DOHH2 (cell line): ENCODE measurements around the gene AURKA.

Source experiments
- EZH2phosphoT487 ChIP-seq: fragments of 200-600 bp; sonication (generic); IDR thresholded peaks from 2 replicates; pipeline ENCODE4 v1.6.1; 2017; ENCODE audit warnings: borderline replicate concordance, mild to moderate bottlenecking, antibody characterized with exemption, low read length, moderate library complexity, mixed read lengths
- TF ChIP-seq, protein P1 (sequence below): fragments of 200-600 bp; sonication (generic); IDR thresholded peaks from one replicate; pipeline ENCODE4 v1.5.1; 2014; ENCODE audit warnings: antibody characterized with exemption, mild to moderate bottlenecking, low read depth, low read length; ENCODE audit not compliant: poor library complexity, severe bottlenecking

DNA sequence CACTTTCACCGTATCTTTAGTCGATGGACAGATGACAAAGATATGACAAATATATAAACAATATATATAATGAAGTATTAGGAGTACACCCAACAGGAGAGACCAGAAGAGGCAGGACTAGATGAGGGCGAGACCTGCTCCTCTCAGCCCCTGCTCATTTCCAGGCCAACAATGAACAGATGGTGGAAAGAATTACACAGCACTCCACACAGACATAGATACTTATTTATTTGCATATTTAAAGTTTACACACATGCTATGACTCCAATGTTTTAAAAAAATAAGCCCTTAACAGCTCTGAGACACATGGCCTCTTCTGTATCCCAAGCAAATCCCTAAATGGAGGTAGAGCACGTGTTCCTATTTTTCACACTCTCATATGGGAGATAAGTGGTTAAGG lies 22.8 kb downstream of the AURKA start:
- TF ChIP-seq, protein P1, sequence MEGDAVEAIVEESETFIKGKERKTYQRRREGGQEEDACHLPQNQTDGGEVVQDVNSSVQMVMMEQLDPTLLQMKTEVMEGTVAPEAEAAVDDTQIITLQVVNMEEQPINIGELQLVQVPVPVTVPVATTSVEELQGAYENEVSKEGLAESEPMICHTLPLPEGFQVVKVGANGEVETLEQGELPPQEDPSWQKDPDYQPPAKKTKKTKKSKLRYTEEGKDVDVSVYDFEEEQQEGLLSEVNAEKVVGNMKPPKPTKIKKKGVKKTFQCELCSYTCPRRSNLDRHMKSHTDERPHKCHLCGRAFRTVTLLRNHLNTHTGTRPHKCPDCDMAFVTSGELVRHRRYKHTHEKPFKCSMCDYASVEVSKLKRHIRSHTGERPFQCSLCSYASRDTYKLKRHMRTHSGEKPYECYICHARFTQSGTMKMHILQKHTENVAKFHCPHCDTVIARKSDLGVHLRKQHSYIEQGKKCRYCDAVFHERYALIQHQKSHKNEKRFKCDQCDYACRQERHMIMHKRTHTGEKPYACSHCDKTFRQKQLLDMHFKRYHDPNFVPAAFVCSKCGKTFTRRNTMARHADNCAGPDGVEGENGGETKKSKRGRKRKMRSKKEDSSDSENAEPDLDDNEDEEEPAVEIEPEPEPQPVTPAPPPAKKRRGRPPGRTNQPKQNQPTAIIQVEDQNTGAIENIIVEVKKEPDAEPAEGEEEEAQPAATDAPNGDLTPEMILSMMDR: no peak
- no peak for TF ChIP-seq EZH2phosphoT487
